Right lobe of liver (tissue), 4 donors: ENCODE data around the gene ST3GAL5.

Experiments
- CTCF ChIP-seq, 4 donors: fragments of 200-600 bp in 3 of 4; fragments of 450-650 bp in 1 of 4; IDR thresholded peaks; one replicate each; pipeline versions ENCODE4 v1.5.1 to v1.8.0; 2016 to 2022; ENCODE audit warnings: antibody characterized with exemption in 4 of 4, mild to moderate bottlenecking in 2 of 4
- POLR2A ChIP-seq: fragments of 450-650 bp; IDR thresholded peaks from one replicate; pipeline ENCODE4 v1.6.1; 2017; ENCODE audit warnings: antibody characterized with exemption, mild to moderate bottlenecking
- donor health status: DM: no; HTN: no; CAD: no.
- donor health status: DM: no; HTN: no; CAD: no.
- donor health status: DM: no; HTN: yes; CAD: no.

DNA sequence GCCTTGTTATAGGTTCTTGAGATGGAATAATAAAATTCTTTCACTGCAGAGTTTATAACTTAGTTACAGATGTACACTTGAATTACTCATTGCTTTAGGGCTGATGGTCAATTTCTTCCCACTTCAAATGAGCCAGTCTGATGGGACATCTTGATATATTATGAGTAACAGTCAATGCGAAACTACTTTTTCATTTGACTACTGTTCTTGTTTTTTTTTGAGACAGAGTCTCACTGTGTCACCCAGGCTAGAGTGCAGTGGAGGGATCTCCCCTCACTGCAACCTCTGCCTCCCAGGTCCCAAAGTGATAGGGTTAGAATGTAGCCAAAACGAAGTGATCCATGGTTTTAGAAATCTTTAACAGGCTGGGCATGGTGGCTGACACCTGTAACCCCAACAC, 57.1 kb downstream of the ST3GAL5 start:
- TF ChIP-seq CTCF (IDR thresholded peaks at IDR 0.05), result no peak
- no peak for TF ChIP-seq POLR2A
